Measurements from ENCODE around the gene ZG16B.

DNA sequence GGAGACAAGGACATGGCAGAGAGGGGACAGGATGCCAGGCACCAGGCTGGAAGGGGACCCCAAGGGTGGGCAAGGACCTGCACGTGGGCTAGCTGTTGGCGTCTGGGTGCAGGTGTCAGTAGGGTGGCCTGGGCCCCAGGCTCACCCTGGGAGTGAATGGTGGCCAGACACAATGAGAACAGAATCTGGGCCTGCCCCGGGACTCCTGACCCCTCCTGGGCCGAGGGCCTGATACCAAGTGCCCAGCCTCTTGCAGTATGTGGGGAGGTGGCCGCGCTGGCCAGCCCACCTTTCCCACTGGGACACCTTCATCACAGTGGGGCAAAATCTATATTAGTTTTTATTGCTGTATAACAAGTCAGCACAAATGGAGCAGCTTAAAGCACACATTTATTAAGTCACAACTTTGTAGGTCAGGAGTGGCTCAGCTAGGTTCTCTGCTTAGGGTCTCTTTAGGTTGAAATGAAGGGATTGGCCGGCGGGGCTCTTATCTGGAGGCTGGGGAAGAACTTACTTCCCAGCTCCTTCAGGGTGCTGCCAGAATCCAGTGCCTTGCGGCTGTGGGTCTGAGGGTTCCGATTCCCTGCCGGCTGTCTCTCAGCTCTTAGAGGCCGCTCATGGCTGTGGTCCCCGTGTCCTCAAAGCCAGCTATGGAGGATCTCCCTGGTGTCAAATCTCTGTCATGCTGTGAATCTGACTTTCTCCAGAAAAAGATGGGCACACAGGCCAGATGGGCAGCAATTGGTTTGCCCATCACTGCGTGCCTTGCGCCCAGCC is 46.3 kb upstream of the ZG16B start:
- TF ChIP-seq POLR2A (IDR thresholded peaks at IDR 0.05; ENCODE audit: low read depth): no peak
- TF ChIP-seq, protein P1, sequence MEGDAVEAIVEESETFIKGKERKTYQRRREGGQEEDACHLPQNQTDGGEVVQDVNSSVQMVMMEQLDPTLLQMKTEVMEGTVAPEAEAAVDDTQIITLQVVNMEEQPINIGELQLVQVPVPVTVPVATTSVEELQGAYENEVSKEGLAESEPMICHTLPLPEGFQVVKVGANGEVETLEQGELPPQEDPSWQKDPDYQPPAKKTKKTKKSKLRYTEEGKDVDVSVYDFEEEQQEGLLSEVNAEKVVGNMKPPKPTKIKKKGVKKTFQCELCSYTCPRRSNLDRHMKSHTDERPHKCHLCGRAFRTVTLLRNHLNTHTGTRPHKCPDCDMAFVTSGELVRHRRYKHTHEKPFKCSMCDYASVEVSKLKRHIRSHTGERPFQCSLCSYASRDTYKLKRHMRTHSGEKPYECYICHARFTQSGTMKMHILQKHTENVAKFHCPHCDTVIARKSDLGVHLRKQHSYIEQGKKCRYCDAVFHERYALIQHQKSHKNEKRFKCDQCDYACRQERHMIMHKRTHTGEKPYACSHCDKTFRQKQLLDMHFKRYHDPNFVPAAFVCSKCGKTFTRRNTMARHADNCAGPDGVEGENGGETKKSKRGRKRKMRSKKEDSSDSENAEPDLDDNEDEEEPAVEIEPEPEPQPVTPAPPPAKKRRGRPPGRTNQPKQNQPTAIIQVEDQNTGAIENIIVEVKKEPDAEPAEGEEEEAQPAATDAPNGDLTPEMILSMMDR (IDR thresholded peaks at IDR 0.05): no peak
- TF ChIP-seq POLR2AphosphoS5 (IDR thresholded peaks at IDR 0.05): no peak
- no peak for TF ChIP-seq EP300 (IDR thresholded peaks at IDR 0.05)
